HepG2 (cell line): ENCODE data around the gene SEMA6B. TPM values are rescaled to one million over a fixed set of nuclear protein-coding genes. Genes with fewer than 3 reads are reported as not detected.

Experiments used
- ATAC-seq: fragments of 200-7000 bp; cut with Tn5 transposase; 3 replicates; pipeline ENCODE4 v1.9.1; 2020; ENCODE audit warnings: mild to moderate bottlenecking, moderate library complexity
- BruUV-seq: library from RNA; stranded (reverse); fragments of 400-500 nt; replicated peaks from 2 replicates; lab custom pipeline; 2021; lab: Mats Ljungman, UMichigan
- CTCF ChIA-PET: fragments of 300-600 bp; formaldehyde crosslinking; extraction: SDS; loops from one replicate; lab custom pipeline; 2021; ENCODE audit warnings: low total read pairs, inconsistent platforms, low intra/inter-chr PET ratio; lab: Yijun Ruan, JAX
- POLR2A ChIA-PET: fragments of 350-600 bp; sonication (Branson Sonifier 250); formaldehyde crosslinking; loops from one replicate; lab custom pipeline; 2020; ENCODE audit warnings: antibody characterized with exemption, inconsistent platforms; lab: Yijun Ruan, JAX
- DNase-seq: peaks from one replicate; pipeline ENCODE4 v3.0.0-alpha.2; 2015; ENCODE audit warnings: low spot score
- FAIRE-seq: peaks from 3 replicates; lab custom pipeline; 2011; peaks lifted over from hg19 to GRCh38; lab: Jason Lieb, UNC
- H2AFZ ChIP-seq: one replicate; pipeline ENCODE4 v1.6.1; 2011; ENCODE audit warnings: low read length, inconsistent platforms
- H3K27ac ChIP-seq: fragments of 300-600 bp; 3 replicates; pipeline ENCODE4 v1.8.0; 2011; ENCODE audit warnings: mixed run types, mild to moderate bottlenecking, mixed read lengths, low read length, inconsistent platforms; ENCODE audit not compliant: insufficient read depth; ENCODE audit errors: extremely low read length
- H3K27me3 ChIP-seq, 2 experiments: fragments of 200-600 bp in 1 of 2; 2 replicates in 1 of 2; 3 replicates in 1 of 2; pipeline versions ENCODE4 v1.6.0 to v1.8.0; 2011; ENCODE audit warnings: low read length in 2 of 2, mild to moderate bottlenecking in 2 of 2, moderate library complexity in 2 of 2, inconsistent platforms in 1 of 2; ENCODE audit not compliant: insufficient read depth in 2 of 2, control insufficient read depth in 1 of 2
- H3K36me3 ChIP-seq, 2 experiments: fragments of 200-600 bp in 1 of 2; replicated peaks in 1 of 2; 2 replicates in 1 of 2; 3 replicates in 1 of 2; pipeline versions ENCODE4 v1.5.1 to v1.8.0; 2011; ENCODE audit warnings: low read length in 2 of 2, inconsistent platforms in 1 of 2; ENCODE audit not compliant: insufficient read depth in 2 of 2, control insufficient read depth in 1 of 2
- H3K4me1 ChIP-seq: 2 replicates; pipeline ENCODE4 v1.5.1; 2012; ENCODE audit warnings: low read length, inconsistent platforms; ENCODE audit not compliant: insufficient read depth
- H3K4me2 ChIP-seq: 2 replicates; pipeline ENCODE4 v1.6.0; 2011; ENCODE audit warnings: low read depth, low read length, inconsistent platforms
- H3K4me3 ChIP-seq, 3 experiments: fragments of 200-600 bp in 1 of 3; sonication (generic), shearing (Covaris generic) in 1 of 3; replicated peaks in 1 of 3; 2 replicates each; pipeline ENCODE4 v1.5.1; 2011 to 2016; ENCODE audit warnings: low read length in 3 of 3, inconsistent platforms in 2 of 3, low read depth in 2 of 3, mild to moderate bottlenecking in 2 of 3, control low read depth in 1 of 3, mixed read lengths in 1 of 3; ENCODE audit not compliant: insufficient read depth in 1 of 3
- H3K79me2 ChIP-seq: one replicate; pipeline ENCODE4 v1.6.1; 2011; ENCODE audit warnings: low read length, inconsistent platforms; ENCODE audit not compliant: insufficient read depth
- H3K9ac ChIP-seq: 2 replicates; pipeline ENCODE4 v1.6.0; 2011; ENCODE audit warnings: mild to moderate bottlenecking, low read depth, low read length, inconsistent platforms; ENCODE audit not compliant: insufficient read depth
- H3K9me3 ChIP-seq: 2 replicates; pipeline ENCODE4 v1.5.1; 2012; ENCODE audit warnings: mild to moderate bottlenecking, low read length
- H4K20me1 ChIP-seq: 2 replicates; pipeline ENCODE4 v1.6.0; 2011; ENCODE audit warnings: inconsistent platforms, mild to moderate bottlenecking, low read length, moderate library complexity; ENCODE audit not compliant: insufficient read depth
- CBFB ChIP-seq: sonication (generic); formaldehyde crosslinking; IDR thresholded peaks from 2 replicates; pipeline ENCODE4 v1.4.0; 2020; ENCODE audit warnings: missing genetic modification reagents
- FOXK2 ChIP-seq: fragments of 450-650 bp; IDR thresholded peaks from 2 replicates; pipeline ENCODE4 v1.6.1; 2016
- LCORL ChIP-seq, 2 experiments: fragments of 450-650 bp in 1 of 2; sonication (generic) in 1 of 2; formaldehyde crosslinking in 1 of 2; IDR thresholded peaks; 2 replicates each; pipeline versions ENCODE4 v1.5.0 to v1.6.1; 2017 to 2020; ENCODE audit warnings: antibody characterized with exemption in 1 of 2, missing genetic modification reagents in 1 of 2
- NFE2L1 ChIP-seq: sonication (generic); formaldehyde crosslinking; IDR thresholded peaks from 2 replicates; pipeline ENCODE4 v1.4.0; 2020; ENCODE audit warnings: missing genetic modification reagents, mild to moderate bottlenecking, borderline replicate concordance
- NONO ChIP-seq, 2 experiments: fragments of 450-650 bp in 1 of 2; sonication (generic) in 1 of 2; formaldehyde crosslinking in 1 of 2; IDR thresholded peaks in 1 of 2; conservative IDR thresholded peaks in 1 of 2; 2 replicates each; pipeline versions ENCODE4 v1.6.1 to v1.8.0; 2017 to 2022; ENCODE audit warnings: mild to moderate bottlenecking in 1 of 2, missing genetic modification reagents in 1 of 2, moderate library complexity in 1 of 2
- SRF ChIP-seq: IDR thresholded peaks from 2 replicates; pipeline ENCODE4 v1.6.1; 2011; ENCODE audit warnings: mild to moderate bottlenecking, low read depth, low read length, moderate library complexity
- TSC22D2 ChIP-seq: sonication (generic); formaldehyde crosslinking; IDR thresholded peaks from 2 replicates; pipeline ENCODE4 v1.5.1; 2020; ENCODE audit warnings: missing genetic modification reagents, mild to moderate bottlenecking, borderline replicate concordance
- ZFP36 ChIP-seq: fragments of 150-350 bp; IDR thresholded peaks from 2 replicates; pipeline ENCODE4 v1.6.1; 2018; ENCODE audit warnings: borderline replicate concordance, low read length, low read depth; ENCODE audit not compliant: partially characterized antibody
- ZNF331 ChIP-seq: sonication (generic); formaldehyde crosslinking; IDR thresholded peaks from 2 replicates; pipeline ENCODE4 v1.4.0; 2020; ENCODE audit warnings: missing genetic modification reagents
- ZNF383 ChIP-seq: sonication (generic); formaldehyde crosslinking; IDR thresholded peaks from 2 replicates; pipeline ENCODE4 v1.4.0; 2020; ENCODE audit warnings: missing genetic modification reagents, mild to moderate bottlenecking, borderline replicate concordance
- ZNF556 ChIP-seq: sonication (generic); formaldehyde crosslinking; IDR thresholded peaks from 2 replicates; pipeline ENCODE4 v1.4.0; 2020; ENCODE audit warnings: mild to moderate bottlenecking, missing genetic modification reagents, borderline replicate concordance
- ZNF576 ChIP-seq: sonication (generic); formaldehyde crosslinking; IDR thresholded peaks from 2 replicates; pipeline ENCODE4 v1.4.0; 2020; ENCODE audit warnings: mild to moderate bottlenecking, missing genetic modification reagents
- WGBS: methylation state at CpG from one replicate; pipeline ENCODE4 v1.1.6; 2017; ENCODE audit warnings: low lambda C conversion rate; 5-methylcytosine and 5-hydroxymethylcytosine counted together
- in situ Hi-C: cut with HindIII; loops from 2 replicates; pipeline ENCODE4 v1.10.0; 2017; ENCODE audit warnings: low pct_unique_long_range_greater_than_20kb; ENCODE audit not compliant: extremely low pct_ligation_motif_present
- intact Hi-C: fragments of 100-400 bp; cut with micrococcal nuclease; formaldehyde crosslinking; loops from one replicate; pipeline ENCODE4 v1.10.0; 2022; ENCODE audit not compliant: unreplicated experiment
- polyA plus RNA-seq, 8 experiments: library from polyadenylated mRNA; depleted of rRNA in 3 of 8; stranded (reverse) in 7 of 8; unstranded in 1 of 8; fragments of >200 nt; fragmentation: Illumina TruSeq in 4 of 8; extraction: Trizol in 4 of 8; gene quantifications; 2 replicates each; pipeline versions ENCODE4 v1.2.1 to v1.2.3, GENCODE V29; 2011 to 2016; ENCODE audit warnings: low read depth in 4 of 8, missing spikeins in 1 of 8, mixed read lengths in 1 of 8; ENCODE audit not compliant: insufficient read depth in 1 of 8
- total RNA-seq, 5 experiments: library from RNA; depleted of rRNA; stranded (reverse); fragments of >200 nt; fragmentation: Illumina TruSeq; extraction: Trizol; gene quantifications; 2 replicates each; pipeline ENCODE4 v1.2.3, GENCODE V29; 2016; ENCODE audit warnings: low read depth in 1 of 5
- TF ChIP-seq, protein P1 (sequence below): sonication (generic); formaldehyde crosslinking; IDR thresholded peaks from 2 replicates; pipeline ENCODE4 v1.4.0; 2020; ENCODE audit warnings: missing genetic modification reagents, mild to moderate bottlenecking, borderline replicate concordance

The SEMA6B gene
- total and polyA plus RNA-seq, 2 of the 13 experiments (the other 11 are each of a cell fraction or from before 2014, with no cell fraction given) = 45.5 to 67.1 TPM

DNA sequence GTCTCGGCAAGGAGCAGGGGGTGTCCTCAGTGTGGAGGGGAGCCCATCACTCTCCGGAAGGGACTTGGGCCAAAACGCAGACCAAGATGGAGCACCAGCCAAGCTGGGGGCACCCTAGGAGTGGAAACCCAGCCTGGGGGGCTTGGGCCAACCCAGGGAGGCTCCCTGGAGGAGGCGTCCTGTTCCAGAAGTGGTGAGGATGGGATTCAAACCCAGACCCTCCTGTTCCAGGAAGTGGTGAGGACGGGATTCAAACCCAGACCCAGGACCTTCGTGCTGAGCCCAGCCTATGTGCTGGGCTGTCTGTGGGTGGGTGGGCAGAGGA is 40.4 kb downstream of the SEMA6B start:
- no peak overlapping the region for H2AFZ ChIP-seq
- H3K27ac ChIP-seq = peak overlapping the region; percentile 48
- H3K4me3 ChIP-seq = peak overlapping the region in 1 of 3 experiments; percentile 52; a peak in 1 of 6 replicates
- intact Hi-C loops (no loop called here), in situ Hi-C loops (no loop called here)
- peak overlapping the region; percentile 53 for H3K9ac ChIP-seq
- DNase-seq (no peak), FAIRE-seq (no peak), ATAC-seq (no peak)
- H3K4me1 ChIP-seq = peaks cover 68% of the 10 kb centered on the region
- POLR2A ChIA-PET = no interaction called here
- H3K36me3 ChIP-seq = no peaks in the 10 kb centered on the region
- no peaks in the 10 kb centered on the region for H3K9me3 ChIP-seq
- no peaks in the 10 kb centered on the region for H3K27me3 ChIP-seq
- no peaks in the 10 kb centered on the region for H4K20me1 ChIP-seq
- 85% methylated on average over 4 of the region's 6 CpGs for WGBS
- BruUV-seq = no TSS peak
- H3K4me2 ChIP-seq = peak overlapping the region; percentile 60
- no peaks in the 10 kb centered on the region for H3K79me2 ChIP-seq
- CTCF ChIA-PET = no interaction called here
- no peak for TF ChIP-seq SRF
- TF ChIP-seq TSC22D2 (CRISPR knock-in tag) = no peak
- peak; percentile 63 for TF ChIP-seq ZFP36
- no peak for TF ChIP-seq FOXK2
- TF ChIP-seq ZNF383 (CRISPR knock-in tag) = no peak

DNA sequence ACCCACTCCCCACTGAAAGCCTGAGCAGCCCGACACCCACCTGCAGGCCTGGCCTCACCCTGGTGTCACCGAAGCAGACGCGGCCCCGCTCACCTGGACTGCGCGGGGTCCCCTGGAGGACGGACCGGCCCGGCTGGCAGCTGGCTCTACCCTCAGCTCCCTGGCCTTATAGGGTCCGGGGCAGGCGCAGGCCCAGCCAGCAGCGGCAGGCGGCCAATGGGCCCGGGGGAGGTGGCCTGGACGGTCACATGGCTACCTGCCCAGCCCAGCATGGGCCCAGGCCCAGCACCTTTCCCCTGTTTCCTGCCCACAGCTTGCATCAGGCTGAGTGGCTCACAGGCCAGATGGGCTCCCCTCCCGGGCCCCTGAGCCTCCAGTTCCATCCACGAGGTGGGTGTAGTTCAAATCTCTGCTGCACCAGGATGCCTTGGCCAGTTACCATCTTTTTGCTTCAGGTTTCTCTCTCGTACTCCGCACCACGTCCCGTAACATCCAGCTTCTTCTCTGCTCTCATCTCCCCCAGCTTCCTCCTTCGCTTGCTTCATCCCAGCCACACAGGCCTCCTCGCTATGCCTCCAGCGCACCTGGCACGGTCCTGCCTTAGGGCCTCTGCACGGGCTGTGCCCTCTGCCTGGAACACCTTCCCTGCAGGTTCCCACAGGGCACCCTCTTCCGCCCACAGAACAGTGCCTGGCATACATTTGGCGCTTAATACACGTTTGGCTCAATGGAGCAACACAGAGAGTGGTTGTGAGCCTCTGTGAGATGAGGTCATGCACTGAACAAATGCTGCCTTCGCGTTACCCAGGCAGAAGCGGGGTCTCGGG is 40.9 kb downstream of the SEMA6B start, which contains the start of gene PLIN4:
Gene PLIN4, minus strand, starts transcription at position 142 of the 827 bp plus-strand sequence. CDS start 214 bp downstream, outside the sequence.
- Histone ChIP-seq H2AFZ (peak within 1 kb of the TSS; percentile 18), H3K4me3 (peak within 1 kb of the TSS in 2 of 3 experiments; percentile 41 to 52; a peak in 5 of 6 replicates), H3K4me2 (peak within 1 kb of the TSS; percentile 60), H3K36me3 (no peaks in the 10 kb centered on the region), H3K27ac (peak within 1 kb of the TSS; percentile 48), H3K4me1 (peaks cover 63% of the 10 kb centered on the region), H3K9ac (peak within 1 kb of the TSS; percentile 53), H3K9me3 (no peaks in the 10 kb centered on the region), H3K79me2 (no peaks in the 10 kb centered on the region), H4K20me1 (no peaks in the 10 kb centered on the region), H3K27me3 (no peaks in the 10 kb centered on the region)
- in situ Hi-C loops = no loop called here
- DNase-seq = peak; percentile 66
- intact Hi-C loops = no loop called here
- FAIRE-seq = no peak
- CTCF ChIA-PET = no interaction called here
- ATAC-seq = peak; percentile 86
- WGBS = 71% methylated on average over 16 of the region's 34 CpGs
- no TSS peak for BruUV-seq
- POLR2A ChIA-PET = interaction anchor here (0.8 to 1.9 kb wide), 7 partner anchors 9 to 104 kb away, joined by 3 to 9 read pairs (median 5); partner anchors contain the start of genes HDGFL2, LRG1 and PLIN5
- no peak for TF ChIP-seq NONO (IDR thresholded peaks at IDR 0.05)
- peak; percentile 49; the same call in 1 of the 2 replicates for TF ChIP-seq NONO (CRISPR knock-in tag; conservative IDR thresholded peaks at IDR 0.05)
- TF ChIP-seq, protein P1, sequence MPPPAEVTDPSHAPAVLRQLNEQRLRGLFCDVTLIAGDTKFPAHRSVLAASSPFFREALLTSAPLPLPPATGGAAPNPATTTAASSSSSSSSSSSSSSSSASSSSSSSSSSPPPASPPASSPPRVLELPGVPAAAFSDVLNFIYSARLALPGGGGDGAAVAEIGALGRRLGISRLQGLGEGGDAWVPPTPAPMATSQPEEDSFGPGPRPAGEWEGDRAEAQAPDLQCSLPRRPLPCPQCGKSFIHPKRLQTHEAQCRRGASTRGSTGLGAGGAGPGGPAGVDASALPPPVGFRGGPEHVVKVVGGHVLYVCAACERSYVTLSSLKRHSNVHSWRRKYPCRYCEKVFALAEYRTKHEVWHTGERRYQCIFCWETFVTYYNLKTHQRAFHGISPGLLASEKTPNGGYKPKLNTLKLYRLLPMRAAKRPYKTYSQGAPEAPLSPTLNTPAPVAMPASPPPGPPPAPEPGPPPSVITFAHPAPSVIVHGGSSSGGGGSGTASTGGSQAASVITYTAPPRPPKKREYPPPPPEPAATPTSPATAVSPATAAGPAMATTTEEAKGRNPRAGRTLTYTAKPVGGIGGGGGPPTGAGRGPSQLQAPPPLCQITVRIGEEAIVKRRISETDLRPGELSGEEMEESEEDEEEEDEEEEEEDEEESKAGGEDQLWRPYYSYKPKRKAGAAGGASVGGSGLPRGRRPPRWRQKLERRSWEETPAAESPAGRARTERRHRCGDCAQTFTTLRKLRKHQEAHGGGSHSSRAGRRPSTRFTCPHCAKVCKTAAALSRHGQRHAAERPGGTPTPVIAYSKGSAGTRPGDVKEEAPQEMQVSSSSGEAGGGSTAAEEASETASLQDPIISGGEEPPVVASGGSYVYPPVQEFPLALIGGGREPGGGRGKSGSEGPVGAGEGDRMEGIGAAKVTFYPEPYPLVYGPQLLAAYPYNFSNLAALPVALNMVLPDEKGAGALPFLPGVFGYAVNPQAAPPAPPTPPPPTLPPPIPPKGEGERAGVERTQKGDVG (CRISPR knock-in tag) = peak; percentile 93
- TF ChIP-seq NFE2L1 (CRISPR knock-in tag) = 0 out of 2 replicates have a peak, but pooled peaks have one; percentile 30
- 0 out of 2 replicates have a peak, but pooled peaks have one; percentile 23 for TF ChIP-seq ZNF331 (CRISPR knock-in tag)
- no peak for TF ChIP-seq LCORL (IDR thresholded peaks at IDR 0.05)
- TF ChIP-seq LCORL (CRISPR knock-in tag; IDR thresholded peaks at IDR 0.05) = 0 out of 2 replicates have a peak, but pooled peaks have one; percentile 38
- TF ChIP-seq CBFB (CRISPR knock-in tag) = 0 out of 2 replicates have a peak, but pooled peaks have one; percentile 43
- TF ChIP-seq ZNF576 (CRISPR knock-in tag) = no peak
- TF ChIP-seq ZNF556 (CRISPR knock-in tag) = no peak
